HCT116 (cell line): ENCODE data around the gene TPI1. TPM values are rescaled to one million over a fixed set of nuclear protein-coding genes. Genes with fewer than 3 reads are reported as not detected.

Source experiments
- ATAC-seq: fragments of 200-7000 bp; cut with Tn5 transposase; 2 replicates; pipeline ENCODE4 v1.9.1; 2020; ENCODE audit warnings: mild to moderate bottlenecking, moderate library complexity
- BruUV-seq: library from RNA; stranded (reverse); fragments of 400-500 nt; replicated peaks from 2 replicates; lab custom pipeline; 2021; lab: Mats Ljungman, UMichigan
- CTCF ChIA-PET: fragments of 300-600 bp; sonication (Branson Sonifier 250); formaldehyde crosslinking; loops from one replicate; lab custom pipeline; 2021; ENCODE audit warnings: antibody characterized with exemption; lab: Charles Lee
- POLR2A ChIA-PET: fragments of 300-600, 350-600 bp; sonication (Branson Sonifier 250); formaldehyde crosslinking; loops from one replicate; lab custom pipeline; 2021; ENCODE audit warnings: antibody characterized with exemption; lab: Charles Lee
- RAD21 ChIA-PET, 2 experiments: fragments of 300-600 bp; sonication (Branson Sonifier 250); formaldehyde crosslinking; loops; one replicate each; lab custom pipeline; 2023; ENCODE audit warnings: low total read pairs in 2 of 2; ENCODE audit not compliant: uncharacterized antibody in 2 of 2, unreplicated experiment in 2 of 2, low non-redundant PET in 1 of 2; lab: Charles Lee
- DNase-seq: peaks from one replicate; pipeline ENCODE4 v3.0.0-alpha.2; 2010; ENCODE audit warnings: low read depth, low spot score
- H2AFZ ChIP-seq: fragments of 200-600 bp; shearing (Covaris generic), sonication (generic); 2 replicates; pipeline ENCODE4 v1.6.1; 2017; ENCODE audit warnings: low read depth, mixed run types, mixed read lengths, antibody characterized with exemption, low read length; ENCODE audit not compliant: poor library complexity, severe bottlenecking
- H3K27ac ChIP-seq: 2 replicates; pipeline ENCODE4 v1.5.1; 2012; ENCODE audit warnings: low read depth, low read length
- H3K27me3 ChIP-seq: fragments of 200-600 bp; sonication (generic); 2 replicates; pipeline ENCODE4 v1.6.1; 2016; ENCODE audit warnings: mixed run types, low read length, mixed read lengths; ENCODE audit not compliant: insufficient read depth
- H3K36me3 ChIP-seq, 2 experiments: fragments of 200-500 bp in 1 of 2; fragments of 200-600 bp in 1 of 2; sonication (Bioruptor generic) in 1 of 2; sonication (generic) in 1 of 2; 2 replicates each; pipeline versions ENCODE4 v1.5.1 to v1.6.1; 2014 to 2016; ENCODE audit warnings: low read length in 2 of 2, inconsistent platforms in 1 of 2, mixed read lengths in 1 of 2, mixed run types in 1 of 2; ENCODE audit not compliant: insufficient read depth in 2 of 2, control insufficient read depth in 1 of 2
- H3K4me1 ChIP-seq, 2 experiments: fragments of 200-600 bp in 1 of 2; sonication (generic) in 1 of 2; 2 replicates each; pipeline versions ENCODE4 v1.5.1 to v1.6.1; 2012 to 2017; ENCODE audit warnings: low read length in 2 of 2, inconsistent platforms in 1 of 2, mild to moderate bottlenecking in 1 of 2, mixed read lengths in 1 of 2, mixed run types in 1 of 2, moderate library complexity in 1 of 2; ENCODE audit not compliant: insufficient read depth in 2 of 2, control insufficient read depth in 1 of 2
- H3K4me2 ChIP-seq: fragments of 200-600 bp; sonication (generic); 2 replicates; pipeline ENCODE4 v1.6.1; 2017; ENCODE audit warnings: mixed run types, low read length, mixed read lengths
- H3K4me3 ChIP-seq, 2 experiments: fragments of 200-600 bp in 1 of 2; sonication (generic) in 1 of 2; replicated peaks in 1 of 2; 2 replicates each; pipeline ENCODE4 v1.5.1; 2011 to 2016; ENCODE audit warnings: low read length in 2 of 2, control low read depth in 1 of 2, low read depth in 1 of 2, mild to moderate bottlenecking in 1 of 2, mixed read lengths in 1 of 2, mixed run types in 1 of 2
- H3K79me2 ChIP-seq: fragments of 200-600 bp; sonication (generic); 2 replicates; pipeline ENCODE4 v1.6.1; 2017; ENCODE audit warnings: mild to moderate bottlenecking, mixed run types, low read length, moderate library complexity, mixed read lengths; ENCODE audit not compliant: insufficient read depth
- H3K9ac ChIP-seq: fragments of 200-600 bp; sonication (generic); 2 replicates; pipeline ENCODE4 v1.6.1; 2016; ENCODE audit warnings: low read length, mixed read lengths
- H3K9me2 ChIP-seq: fragments of 200-600 bp; sonication (generic), shearing (Covaris generic); 2 replicates; pipeline ENCODE4 v1.6.1; 2017; ENCODE audit warnings: mixed run types, mild to moderate bottlenecking, moderate library complexity; ENCODE audit not compliant: insufficient read depth
- H3K9me3 ChIP-seq, 2 experiments: fragments of 200-500 bp in 1 of 2; fragments of 200-600 bp in 1 of 2; sonication (Bioruptor generic) in 1 of 2; sonication (generic) in 1 of 2; 2 replicates each; pipeline ENCODE4 v1.6.1; 2014 to 2017; ENCODE audit warnings: low read length in 2 of 2, mixed read lengths in 2 of 2, inconsistent platforms in 1 of 2, low read depth in 1 of 2, mild to moderate bottlenecking in 1 of 2, mixed run types in 1 of 2, moderate library complexity in 1 of 2; ENCODE audit not compliant: control insufficient read depth in 1 of 2, insufficient read depth in 1 of 2
- H4K20me1 ChIP-seq: fragments of 200-600 bp; sonication (generic), shearing (Covaris generic); 2 replicates; pipeline ENCODE4 v1.6.1; 2017; ENCODE audit warnings: mixed run types, mild to moderate bottlenecking, moderate library complexity; ENCODE audit not compliant: insufficient read depth
- ATF3 ChIP-seq: IDR thresholded peaks from 2 replicates; pipeline ENCODE4 v1.6.1; 2012
- CBX3 ChIP-seq: IDR thresholded peaks from 2 replicates; pipeline ENCODE4 v1.6.1; 2012; ENCODE audit warnings: low read depth
- CEBPB ChIP-seq: IDR thresholded peaks from 2 replicates; pipeline ENCODE4 v1.6.1; 2012; ENCODE audit warnings: low read depth
- EGR1 ChIP-seq: IDR thresholded peaks from 2 replicates; pipeline ENCODE4 v1.6.1; 2012; ENCODE audit warnings: low read depth
- ELF1 ChIP-seq: IDR thresholded peaks from 2 replicates; pipeline ENCODE4 v1.6.1; 2012; ENCODE audit warnings: low read depth, borderline replicate concordance
- EZH2 ChIP-seq: fragments of 200-600 bp; sonication (generic); IDR thresholded peaks from 2 replicates; pipeline ENCODE4 v1.6.1; 2017; ENCODE audit warnings: antibody characterized with exemption, mixed run types
- EZH2phosphoT487 ChIP-seq: fragments of 200-600 bp; IDR thresholded peaks from 2 replicates; pipeline ENCODE4 v1.6.1; 2018; ENCODE audit warnings: antibody characterized with exemption, borderline replicate concordance
- JUND ChIP-seq: IDR thresholded peaks from 2 replicates; pipeline ENCODE4 v1.6.1; 2012
- POLR2A ChIP-seq: IDR thresholded peaks from 2 replicates; pipeline ENCODE4 v1.7.0; 2011; ENCODE audit warnings: borderline replicate concordance; ENCODE audit not compliant: insufficient read depth, insufficient read length; ENCODE audit errors: extremely low read depth
- REST ChIP-seq: IDR thresholded peaks from 2 replicates; pipeline ENCODE4 v1.6.1; 2012; ENCODE audit warnings: low read depth
- TCF7L2 ChIP-seq: IDR thresholded peaks from 2 replicates; pipeline ENCODE4 v1.7.0; 2011; ENCODE audit warnings: borderline replicate concordance, inconsistent platforms; ENCODE audit not compliant: insufficient read depth, insufficient read length; ENCODE audit errors: extremely low read depth
- ZNF274 ChIP-seq: fragments of 200-500 bp; sonication (Bioruptor generic); IDR thresholded peaks from 2 replicates; pipeline ENCODE4 v1.6.1; 2014; ENCODE audit warnings: mild to moderate bottlenecking, low read depth, low read length, inconsistent platforms
- intact Hi-C: fragments of 100-400 bp; cut with micrococcal nuclease; formaldehyde crosslinking; loops from 2 replicates; pipeline ENCODE4 v1.10.0; 2022
- total RNA-seq: library from RNA; stranded (reverse); gene quantifications from one replicate; pipeline ENCODE4 v1.2.1, GENCODE V29; 2021; ENCODE audit not compliant: unreplicated experiment

The TPI1 gene
- total RNA-seq, 1 experiment from 2014 or later = 1,068 TPM

GRCh38 chr12:6824085-6824775, 43.1 kb upstream of the TPI1 start (continued):
- TF ChIP-seq EZH2phosphoT487 = no peak
- no peak for TF ChIP-seq POLR2A
- no peak for TF ChIP-seq EZH2
- TF ChIP-seq CBX3 = no peak
- no peak for TF ChIP-seq CEBPB
- TF ChIP-seq JUND = no peak
- TF ChIP-seq REST = no peak
- TF ChIP-seq ZNF274 = no peak
- no peak for TF ChIP-seq TCF7L2

GRCh38 chr12:6824901-6825381, 42.4 kb upstream of the TPI1 start:
- Histone ChIP-seq H3K27ac (no peak overlapping the region), H4K20me1 (no peaks in the 10 kb centered on the region), H3K4me1 (peaks cover 22 to 52% of the 10 kb centered on the region in 2 experiments), H3K36me3 (peaks cover 0 to under 1% of the 10 kb centered on the region in 2 experiments; a peak in 1 of 4 replicates), H3K9ac (no peak overlapping the region), H3K4me3 (no peak overlapping the region), H3K4me2 (no peak overlapping the region), H3K79me2 (peaks cover 27% of the 10 kb centered on the region), H2AFZ (no peak overlapping the region), H3K27me3 (peaks cover 6% of the 10 kb centered on the region; the same call in 1 of the 2 replicates), H3K9me3 (no peaks in the 10 kb centered on the region), H3K9me2 (no peaks in the 10 kb centered on the region)
- no peak for DNase-seq
- no peak for ATAC-seq
- ChIA-PET POLR2A (no interaction called here), CTCF (interaction anchor here (0.6 to 2.8 kb wide), 4 partner anchors 27 to 254 kb away, joined by 3 to 10 read pairs (median 4); partner anchors contain the start of genes MLF2 and USP5), RAD21 (no interaction called here)
- intact Hi-C loops = loop anchor here (1.0 kb wide), 2 partner anchors 72 to 90 kb away; partner anchors contain the start of gene MLF2
- no TSS peak for BruUV-seq
- TF ChIP-seq ATF3 (no peak), ELF1 (no peak), CEBPB (no peak), EGR1 (no peak)
